ENCODE measurements around the gene IRF2. TPM values are rescaled to one million over a fixed set of nuclear protein-coding genes. Genes with fewer than 3 reads are reported as not detected.

Gene IRF2
- polyA plus RNA-seq, 1 donor (not counting 4 experiments of a cell fraction or from before 2014, with no cell fraction given), result 23.8 TPM

DNA sequence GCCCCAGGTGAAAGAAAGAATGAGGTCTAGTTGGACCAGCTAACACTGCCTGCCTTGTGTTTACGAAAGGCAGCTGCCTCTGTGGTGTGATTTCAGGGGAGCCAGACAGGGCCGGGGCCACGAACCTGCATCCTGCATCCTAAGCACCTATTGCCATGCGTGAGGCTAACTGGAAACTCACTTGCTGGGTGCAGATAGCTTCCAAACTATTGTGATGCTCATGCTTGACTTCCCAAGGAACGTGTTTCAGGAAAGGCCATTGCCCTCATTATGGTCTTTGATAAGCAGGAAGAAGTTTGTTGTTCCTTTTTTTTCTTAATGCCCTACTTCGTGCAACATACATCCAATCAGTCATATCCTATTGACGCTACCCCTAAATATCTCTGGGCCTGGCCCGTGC is 2.3 kb upstream of the IRF2 start:
- DNase-seq (ENCODE audit: low read depth, low spot score), result no peak
- no peak overlapping the region for H3K27ac ChIP-seq (ENCODE audit: control insufficient read depth, insufficient read depth, low read length)
- H3K36me3 ChIP-seq (ENCODE audit: control insufficient read depth in 2 of 2, extremely low read depth in 1 of 2, insufficient read depth in 2 of 2, low read length in 2 of 2), result peaks cover 0 to 5% of the 10 kb centered on the region in 2 experiments
- H2AFZ ChIP-seq (ENCODE audit: control insufficient read depth, low read length), result no peak overlapping the region
- H3K27me3 ChIP-seq (ENCODE audit: control insufficient read depth, extremely low read depth, insufficient read depth, low read length), result no peaks in the 10 kb centered on the region
- H3K9ac ChIP-seq (ENCODE audit: control insufficient read depth, extremely low read depth, insufficient read depth, low read length), result no peak overlapping the region
- no peaks in the 10 kb centered on the region for H4K20me1 ChIP-seq (ENCODE audit: control insufficient read depth, extremely low read depth, insufficient read depth, low read length)
- H3K4me3 ChIP-seq (ENCODE audit: control insufficient read depth in 2 of 3, extremely low read depth in 1 of 3, insufficient read depth in 2 of 3, low read depth in 1 of 3, low read length in 3 of 3), result no peak overlapping the region
- H3K4me1 ChIP-seq (ENCODE audit: control insufficient read depth, extremely low read depth, insufficient read depth, low read length), result peaks cover 14% of the 10 kb centered on the region
- FAIRE-seq, result no peak
- peak overlapping the region; percentile 4 for H3K4me2 ChIP-seq (ENCODE audit: control insufficient read depth, extremely low read depth, insufficient read depth, low read depth, low read length)
- dilution Hi-C loops (cut with MboI; ENCODE audit: extremely low pct_ligation_motif_present, low sequenced_read_pairs), result no loop called here
- no peaks in the 10 kb centered on the region for H3K9me1 ChIP-seq (ENCODE audit: control insufficient read depth, extremely low read depth, insufficient read depth, low read length)
- no peaks in the 10 kb centered on the region for H3K9me3 ChIP-seq (ENCODE audit: control insufficient read depth, low read depth, low read length)
- TF ChIP-seq, protein P1, sequence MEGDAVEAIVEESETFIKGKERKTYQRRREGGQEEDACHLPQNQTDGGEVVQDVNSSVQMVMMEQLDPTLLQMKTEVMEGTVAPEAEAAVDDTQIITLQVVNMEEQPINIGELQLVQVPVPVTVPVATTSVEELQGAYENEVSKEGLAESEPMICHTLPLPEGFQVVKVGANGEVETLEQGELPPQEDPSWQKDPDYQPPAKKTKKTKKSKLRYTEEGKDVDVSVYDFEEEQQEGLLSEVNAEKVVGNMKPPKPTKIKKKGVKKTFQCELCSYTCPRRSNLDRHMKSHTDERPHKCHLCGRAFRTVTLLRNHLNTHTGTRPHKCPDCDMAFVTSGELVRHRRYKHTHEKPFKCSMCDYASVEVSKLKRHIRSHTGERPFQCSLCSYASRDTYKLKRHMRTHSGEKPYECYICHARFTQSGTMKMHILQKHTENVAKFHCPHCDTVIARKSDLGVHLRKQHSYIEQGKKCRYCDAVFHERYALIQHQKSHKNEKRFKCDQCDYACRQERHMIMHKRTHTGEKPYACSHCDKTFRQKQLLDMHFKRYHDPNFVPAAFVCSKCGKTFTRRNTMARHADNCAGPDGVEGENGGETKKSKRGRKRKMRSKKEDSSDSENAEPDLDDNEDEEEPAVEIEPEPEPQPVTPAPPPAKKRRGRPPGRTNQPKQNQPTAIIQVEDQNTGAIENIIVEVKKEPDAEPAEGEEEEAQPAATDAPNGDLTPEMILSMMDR (optimal IDR thresholded peaks at IDR 0.05 in 1 of 3, IDR thresholded peaks at IDR 0.05 in 1 of 3, conservative IDR thresholded peaks at IDR 0.05 in 1 of 3; ENCODE audit: extremely low read depth in 1 of 3, insufficient read depth in 2 of 3, low read length in 3 of 3), result no peak
- no peak for TF ChIP-seq EZH2 (IDR thresholded peaks at IDR 0.05; ENCODE audit: low read length)
- H3K79me2 ChIP-seq (ENCODE audit: control insufficient read depth, insufficient read depth, low read length), result peaks cover 34% of the 10 kb centered on the region

DNA sequence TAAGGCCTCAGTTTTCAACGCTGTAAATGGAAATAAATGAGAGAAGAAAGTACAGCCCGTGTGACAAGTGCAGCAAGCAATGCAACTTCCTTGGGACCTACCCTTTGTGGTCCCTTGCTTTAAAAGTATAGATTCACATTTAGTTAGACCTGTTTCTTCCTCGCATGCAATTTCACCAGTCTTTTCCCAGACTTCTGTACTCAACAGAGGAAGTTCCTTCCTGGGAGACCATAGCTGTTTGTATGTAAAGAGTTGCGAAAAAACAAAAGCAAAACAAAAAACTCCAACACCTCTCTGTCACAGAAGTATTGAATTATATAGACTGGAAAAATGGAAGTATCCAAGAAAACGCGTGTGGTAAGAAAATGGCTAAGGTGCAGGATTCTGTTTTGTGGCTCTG is 1.1 kb upstream of the IRF2 start:
- peak overlapping the region; percentile 90 for H2AFZ ChIP-seq (ENCODE audit: control insufficient read depth, low read length)
- peaks cover 17% of the 10 kb centered on the region for H3K4me1 ChIP-seq (ENCODE audit: control insufficient read depth, extremely low read depth, insufficient read depth, low read length)
- no peak for FAIRE-seq

More for the DNA sequence above, 1.1 kb upstream of the IRF2 start:
- dilution Hi-C loops (cut with MboI; ENCODE audit: extremely low pct_ligation_motif_present, low sequenced_read_pairs), result no loop called here
- no peak for TF ChIP-seq EZH2 (IDR thresholded peaks at IDR 0.05; ENCODE audit: low read length)
- TF ChIP-seq, protein P1 (optimal IDR thresholded peaks at IDR 0.05 in 1 of 3, IDR thresholded peaks at IDR 0.05 in 1 of 3, conservative IDR thresholded peaks at IDR 0.05 in 1 of 3; ENCODE audit: extremely low read depth in 1 of 3, insufficient read depth in 2 of 3, low read length in 3 of 3), result no peak
- peak overlapping the region; percentile 94 for H3K9ac ChIP-seq (ENCODE audit: control insufficient read depth, extremely low read depth, insufficient read depth, low read length)
- H3K27me3 ChIP-seq (ENCODE audit: control insufficient read depth, extremely low read depth, insufficient read depth, low read length), result no peaks in the 10 kb centered on the region
- H4K20me1 ChIP-seq (ENCODE audit: control insufficient read depth, extremely low read depth, insufficient read depth, low read length), result no peaks in the 10 kb centered on the region
- peaks cover 0 to 5% of the 10 kb centered on the region in 2 experiments for H3K36me3 ChIP-seq (ENCODE audit: control insufficient read depth in 2 of 2, extremely low read depth in 1 of 2, insufficient read depth in 2 of 2, low read length in 2 of 2)
- peak overlapping the region; percentile 93 to 94 (median 94) for H3K4me3 ChIP-seq (ENCODE audit: control insufficient read depth in 2 of 3, extremely low read depth in 1 of 3, insufficient read depth in 2 of 3, low read depth in 1 of 3, low read length in 3 of 3)
- H3K79me2 ChIP-seq (ENCODE audit: control insufficient read depth, insufficient read depth, low read length), result peaks cover 45% of the 10 kb centered on the region
- H3K27ac ChIP-seq (ENCODE audit: control insufficient read depth, insufficient read depth, low read length), result peak overlapping the region; percentile 92
- no peaks in the 10 kb centered on the region for H3K9me1 ChIP-seq (ENCODE audit: control insufficient read depth, extremely low read depth, insufficient read depth, low read length)
- H3K9me3 ChIP-seq (ENCODE audit: control insufficient read depth, low read depth, low read length), result no peaks in the 10 kb centered on the region
- H3K4me2 ChIP-seq (ENCODE audit: control insufficient read depth, extremely low read depth, insufficient read depth, low read depth, low read length), result peak overlapping the region; percentile 92
- DNase-seq (ENCODE audit: low read depth, low spot score), result no peak
